Activated T-helper 1 cell treated with Interleukin-2 at 50 U/mL for 16 hours (primary cell): ENCODE data around the gene MPI.
"Not testable (repeated sequence)": the region's sequence is repeated elsewhere in the genome, so short reads cannot be mapped to it uniquely, and the experiment has no call there.

ENCODE experiments used
- DNase-seq: peaks from one replicate; pipeline ENCODE4 v3.0.0-alpha.2; 2020; ENCODE audit warnings: low read depth

The MPI gene

GRCh38 chr15:74863239-74864056 lies 26.4 kb upstream of the MPI start:
- DNase-seq, result no peak

- DNase-seq, result no peak
Observed at GRCh38 chr15:74864296-74864695, 25.5 kb upstream of the MPI start.

- DNase-seq, result no peak
Observed at GRCh38 chr15:74865316-74865715, 24.5 kb upstream of the MPI start.

- DNase-seq, result no peak
Observed at GRCh38 chr15:74866090-74866489, 23.8 kb upstream of the MPI start.

- no peak for DNase-seq
Observed at GRCh38 chr15:74867466-74868038, 22.3 kb upstream of the MPI start.

GRCh38 chr15:74868059-74868458 lies 21.8 kb upstream of the MPI start:
- no peak for DNase-seq

GRCh38 chr15:74869372-74869725 lies 20.5 kb upstream of the MPI start:
- DNase-seq, result no peak

- DNase-seq, result no peak
Observed at GRCh38 chr15:74869726-74870407, 20.0 kb upstream of the MPI start.

GRCh38 chr15:74870436-74871215 lies 19.2 kb upstream of the MPI start:
- no peak for DNase-seq

GRCh38 chr15:74872702-74873035 lies 17.2 kb upstream of the MPI start:
- DNase-seq, result no peak

- peak; percentile 83 for DNase-seq
Observed at GRCh38 chr15:74873036-74873755, 16.6 kb upstream of the MPI start, which contains the start of gene SCAMP2. Gene SCAMP2 (minus strand): TSS chr15:74873365. CDS start chr15:74873255, 110 bp downstream.

- no peak for DNase-seq
Observed at GRCh38 chr15:74873756-74874424, 16.0 kb upstream of the MPI start.

GRCh38 chr15:74878273-74878672 lies 11.6 kb upstream of the MPI start:
- DNase-seq, result no peak

- DNase-seq, result no peak
Observed at GRCh38 chr15:74882528-74882927, 7.3 kb upstream of the MPI start.

GRCh38 chr15:74884428-74885223 lies 5.2 kb upstream of the MPI start:
- no peak for DNase-seq

- no peak for DNase-seq
Observed at GRCh38 chr15:74885461-74885860, 4.4 kb upstream of the MPI start.

- DNase-seq, result not testable (repeated sequence)
Observed at GRCh38 chr15:74887537-74888193, 2.2 kb upstream of the MPI start.

GRCh38 chr15:74888716-74889115 lies 1.1 kb upstream of the MPI start:
- DNase-seq, result no peak

- no peak for DNase-seq
Observed at GRCh38 chr15:74889390-74889882, 406 bp upstream of the MPI start.

GRCh38 chr15:74890665-74890960 lies 771 bp downstream of the MPI start:
- no peak for DNase-seq
